CD4-positive, alpha-beta T cell treated with Interferon alpha-2 for 1 hour (primary cell): Measurements from ENCODE around the gene ACTR6.
"Not testable (repeated sequence)": the region's sequence is repeated elsewhere in the genome, so short reads cannot be mapped to it uniquely, and the experiment has no call there.

Source experiments
- DNase-seq, 2 donors: peaks; one replicate each; pipeline ENCODE4 v3.0.0-alpha.2; 2020 to 2022

The ACTR6 gene

DNA sequence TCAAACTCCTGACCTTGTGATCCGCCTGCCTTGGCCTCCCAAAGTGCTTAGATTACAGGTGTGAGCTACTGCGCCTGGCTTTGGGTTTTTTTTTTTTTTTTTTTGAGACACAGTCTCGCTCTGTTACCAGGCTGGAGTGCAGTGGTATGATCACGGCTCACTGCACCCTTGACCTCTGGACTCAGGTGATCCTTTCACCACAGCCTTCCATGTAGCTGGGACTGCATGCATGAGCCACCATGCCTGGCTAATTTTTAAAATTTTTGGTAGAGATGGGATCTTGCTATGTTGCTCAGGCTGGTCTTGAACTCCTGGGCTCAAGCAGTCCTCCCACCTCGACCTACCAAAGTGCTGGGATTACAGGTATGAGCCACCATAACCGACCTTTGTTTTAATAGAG lies 21.6 kb downstream of the ACTR6 start:
- not testable (repeated sequence) for DNase-seq

DNA sequence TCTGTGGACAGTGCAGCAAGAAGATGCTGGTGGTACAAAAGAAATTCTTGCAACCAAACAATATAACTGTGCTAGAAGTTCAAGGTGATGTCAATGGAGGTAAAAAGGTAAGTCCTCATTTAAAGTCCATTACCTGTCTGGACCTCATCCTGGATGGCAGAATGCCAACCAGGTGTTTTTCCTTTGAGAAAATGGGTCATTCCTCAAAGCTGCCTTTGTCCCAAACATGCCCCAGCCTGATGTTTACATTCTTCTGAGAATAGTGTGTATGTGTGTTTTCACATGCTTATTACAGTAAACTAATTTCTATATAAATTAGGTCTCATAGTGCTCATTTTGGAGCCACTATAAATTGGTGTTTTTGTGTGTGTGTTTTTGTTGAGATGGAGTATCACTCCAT lies 24.9 kb downstream of the ACTR6 start:
- no peak for DNase-seq

DNA sequence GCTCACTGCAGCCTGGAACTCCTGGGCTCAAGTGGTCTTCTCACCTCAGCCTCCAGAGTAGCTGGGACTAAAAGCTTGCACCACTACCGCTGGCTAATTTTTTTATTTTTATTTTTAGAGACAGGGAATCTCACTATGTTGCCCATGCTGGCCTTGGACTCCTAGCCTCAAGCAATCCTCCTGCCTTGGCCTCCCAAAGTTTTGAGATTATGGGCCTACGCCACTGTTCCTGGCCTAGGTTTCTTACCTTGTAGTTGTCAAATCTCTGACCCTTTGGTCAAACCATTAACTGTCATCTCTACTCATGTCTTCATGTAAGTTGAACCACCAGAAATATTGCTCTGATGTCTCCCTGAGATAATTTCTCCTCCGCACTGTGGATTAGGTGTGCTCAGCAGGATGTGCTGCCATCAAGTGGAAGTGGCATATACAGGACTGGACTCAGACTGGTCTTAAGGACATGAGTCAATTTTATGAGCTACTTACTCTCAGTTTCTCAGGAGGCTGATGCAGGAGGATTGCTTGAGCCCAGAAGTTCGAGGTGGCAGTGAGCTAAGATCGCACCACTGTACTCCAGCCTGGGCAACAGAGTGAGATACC lies 28.5 kb downstream of the ACTR6 start:
- DNase-seq, result peak in 1 of 2 donors; percentile 3

DNA sequence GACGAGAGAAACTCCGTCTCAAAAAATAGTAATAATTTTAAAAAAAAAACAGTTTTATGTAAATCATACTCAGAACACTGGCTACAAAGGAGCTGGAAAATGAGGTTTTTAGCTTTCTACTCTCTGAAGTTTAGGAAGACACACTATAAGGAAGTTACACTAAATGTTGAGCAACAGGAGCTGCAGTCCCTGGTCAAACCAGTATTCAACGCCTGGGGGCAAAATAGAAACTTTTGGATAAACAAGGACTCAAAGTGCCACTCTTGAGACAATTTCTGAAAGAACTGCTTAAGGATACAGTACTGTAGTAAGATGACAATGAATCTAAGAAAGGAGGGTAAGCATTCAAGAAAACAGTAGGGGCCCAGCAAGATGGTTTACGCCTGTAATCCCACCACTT lies 29.3 kb downstream of the ACTR6 start:
- no peak for DNase-seq

DNA sequence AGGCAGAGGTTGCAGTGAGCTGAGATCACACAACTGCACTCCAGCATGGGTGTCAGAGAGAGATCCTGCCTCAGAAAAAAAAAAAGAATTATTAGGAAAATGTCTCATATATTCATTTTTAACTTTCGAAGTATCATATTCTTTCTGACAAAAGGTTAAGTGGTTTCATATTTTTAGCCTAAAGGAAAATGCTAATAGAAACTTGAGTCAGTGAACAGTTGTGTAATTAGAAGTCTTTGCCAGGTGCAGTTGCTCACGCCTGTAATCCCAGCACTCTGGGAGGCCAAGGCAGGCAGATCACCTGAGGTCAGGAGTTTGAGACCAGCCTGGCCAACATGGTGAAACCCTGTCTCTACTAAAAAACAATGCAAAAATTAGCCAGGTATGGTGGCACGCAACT lies 31.3 kb downstream of the ACTR6 start:
- DNase-seq, result not testable (repeated sequence)

DNA sequence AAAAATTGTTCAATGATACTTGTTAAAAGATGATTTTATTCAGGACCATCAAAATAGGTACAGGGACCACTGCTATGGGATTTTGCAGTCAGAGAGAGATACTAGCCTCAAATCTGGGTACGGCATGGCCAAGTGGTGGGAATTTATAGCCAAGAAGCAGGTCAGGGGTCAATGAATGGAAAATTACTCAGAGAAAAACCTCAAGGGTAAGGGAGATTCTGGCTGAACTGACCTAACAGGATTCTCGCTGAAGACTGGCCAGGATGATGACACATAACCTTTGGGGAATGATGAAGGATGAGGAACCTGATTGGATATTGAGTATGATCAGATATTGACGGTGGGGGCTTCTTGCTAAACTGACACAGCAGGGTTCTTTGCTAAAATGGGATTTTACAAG lies 33.6 kb downstream of the ACTR6 start:
- DNase-seq, result no peak

DNA sequence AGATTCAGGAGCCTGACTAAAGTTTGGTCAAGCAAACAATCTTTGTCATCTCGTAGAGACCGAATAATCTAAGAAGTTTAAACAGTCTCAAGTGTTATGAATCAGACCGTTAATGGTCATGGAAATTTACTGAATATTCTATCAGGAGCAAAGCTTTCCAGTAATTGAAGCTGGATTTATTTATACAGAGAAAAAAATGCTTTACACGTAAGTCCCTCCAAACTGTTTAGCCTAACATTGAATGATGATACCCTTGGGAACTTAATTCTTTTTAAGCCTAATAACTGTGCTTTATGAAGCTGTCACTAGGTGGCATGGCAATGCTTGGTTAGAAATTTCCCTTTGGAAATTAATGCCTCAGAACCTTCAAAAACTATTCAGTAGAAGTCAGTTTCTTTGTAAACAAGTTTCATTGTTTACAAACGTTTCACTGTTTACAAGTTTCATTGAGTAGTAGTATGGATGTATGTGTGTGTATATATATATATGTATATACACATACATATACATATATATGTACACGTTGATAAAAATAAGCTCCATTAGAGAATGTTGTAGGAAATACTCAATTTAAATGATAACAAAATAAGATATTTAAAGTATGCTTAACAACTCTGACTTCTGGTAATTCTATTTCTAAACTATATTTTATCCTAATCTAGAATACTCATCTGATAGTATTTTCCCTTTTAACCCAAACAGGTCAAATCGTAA lies 34.1 kb downstream of the ACTR6 start:
- peak in 1 of 2 donors; percentile 39 for DNase-seq

DNA sequence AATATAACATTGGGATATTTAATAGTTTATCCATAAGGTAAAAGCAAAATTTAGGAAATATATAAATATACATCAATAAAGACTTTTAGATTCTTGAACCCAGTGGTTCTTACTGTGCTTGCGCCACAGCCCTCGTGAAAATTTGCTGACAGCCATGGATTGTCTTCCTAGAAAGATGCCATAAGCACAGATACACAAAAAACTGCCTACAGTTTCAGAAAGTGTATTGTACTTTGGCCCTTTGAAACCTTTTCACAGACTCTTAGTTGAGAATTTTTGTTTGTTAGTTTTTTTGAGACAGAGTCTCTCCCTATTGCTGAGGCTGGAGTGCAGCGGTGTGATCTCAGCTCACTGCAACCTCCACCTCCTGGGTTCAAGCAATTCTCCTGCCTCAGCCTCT lies 38.2 kb downstream of the ACTR6 start:
- no peak for DNase-seq

DNA sequence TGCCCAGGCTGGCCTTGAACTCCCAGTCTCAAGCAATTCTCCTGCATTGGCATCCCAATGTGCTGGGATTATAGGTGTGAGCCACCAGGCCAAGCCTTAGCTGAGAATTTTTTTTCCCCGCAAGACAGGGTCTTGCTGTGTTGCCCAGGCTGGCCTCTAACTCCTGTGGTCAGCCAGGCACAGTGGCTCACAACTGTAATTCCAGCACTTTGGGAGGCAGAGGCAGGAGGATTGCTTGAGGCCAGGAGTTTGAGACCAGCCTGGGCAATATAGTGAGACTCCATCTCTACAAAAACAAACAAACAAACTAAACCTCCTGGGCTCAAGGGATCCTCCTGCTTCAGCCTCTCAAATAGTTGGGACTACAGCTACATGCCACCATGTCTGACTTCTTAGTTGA lies 39.0 kb downstream of the ACTR6 start:
- no peak for DNase-seq

DNA sequence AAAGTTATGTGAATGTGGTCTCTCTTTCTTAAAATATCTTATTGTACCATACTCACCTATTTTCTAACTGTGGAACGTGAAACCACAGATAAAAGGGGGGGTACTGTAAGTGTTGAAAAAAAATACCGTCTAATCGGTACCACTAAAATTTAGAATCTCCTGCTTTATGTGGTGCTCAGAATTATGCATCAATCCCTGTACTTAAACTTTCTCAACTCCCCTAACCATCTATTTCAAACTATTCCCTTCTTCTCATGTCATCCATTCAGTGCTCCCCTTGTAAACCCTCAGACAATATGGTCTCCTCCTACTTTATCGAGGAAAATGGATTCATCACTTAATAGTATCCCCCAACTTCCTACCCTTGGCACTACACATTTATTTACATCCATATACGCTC lies 42.5 kb downstream of the ACTR6 start:
- no peak for DNase-seq

DNA sequence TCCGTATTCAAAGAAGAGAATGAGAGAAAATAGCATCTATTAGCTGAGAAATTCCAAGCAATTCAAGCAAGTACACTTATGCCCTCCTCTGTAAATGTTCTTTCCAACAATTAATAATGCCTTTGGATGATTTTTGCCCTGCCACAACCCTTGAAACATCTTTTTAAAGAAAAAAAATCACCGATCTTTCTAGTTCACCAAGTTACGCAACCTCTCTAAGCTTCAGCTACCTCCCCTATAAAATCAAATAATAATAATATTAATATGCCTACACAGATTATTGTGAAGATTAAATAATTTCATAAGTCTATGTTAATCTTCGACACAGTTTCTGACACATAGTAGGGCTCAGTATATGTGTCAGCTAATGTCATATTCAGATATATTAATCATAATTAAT lies 47.1 kb downstream of the ACTR6 start:
- DNase-seq, result no peak

DNA sequence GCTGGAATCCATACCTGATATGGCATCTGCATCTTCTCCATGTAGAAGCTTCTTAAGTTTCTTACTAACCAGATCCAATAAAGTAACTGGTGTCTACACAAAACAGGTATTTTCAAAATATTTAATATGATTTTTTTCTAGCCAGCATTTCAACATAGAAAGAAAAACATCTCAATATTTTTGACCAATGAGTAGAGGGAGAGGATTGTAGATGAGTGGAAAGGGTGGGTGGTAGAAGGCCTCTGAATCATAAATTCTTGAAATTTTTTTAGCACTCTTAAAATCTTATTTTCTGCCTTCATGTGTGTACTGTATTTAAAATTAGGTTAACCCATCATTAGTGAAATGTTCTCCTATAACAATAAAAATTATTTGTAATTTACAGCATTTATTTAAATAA lies 48.3 kb downstream of the ACTR6 start:
- no peak for DNase-seq

DNA sequence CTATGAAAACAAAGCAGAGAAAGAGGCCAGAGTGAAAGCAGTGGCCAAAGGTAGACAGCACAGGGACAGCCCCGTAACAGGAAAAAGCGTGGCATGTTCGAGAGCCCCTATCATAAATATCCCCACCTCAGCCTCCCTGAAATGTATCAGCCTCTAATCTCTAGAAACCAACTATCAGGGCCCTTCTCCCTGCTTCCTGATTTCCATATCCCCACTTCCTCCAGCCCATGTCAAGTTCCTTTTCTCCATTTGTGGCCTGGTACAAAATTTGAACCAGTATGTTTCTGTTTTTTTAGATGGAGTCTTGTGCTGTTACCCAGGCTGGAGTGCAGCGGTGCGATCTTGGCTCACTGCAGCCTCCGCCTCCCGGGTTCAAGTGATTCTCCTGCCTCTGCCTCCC lies 49.3 kb downstream of the ACTR6 start:
- DNase-seq, result no peak

DNA sequence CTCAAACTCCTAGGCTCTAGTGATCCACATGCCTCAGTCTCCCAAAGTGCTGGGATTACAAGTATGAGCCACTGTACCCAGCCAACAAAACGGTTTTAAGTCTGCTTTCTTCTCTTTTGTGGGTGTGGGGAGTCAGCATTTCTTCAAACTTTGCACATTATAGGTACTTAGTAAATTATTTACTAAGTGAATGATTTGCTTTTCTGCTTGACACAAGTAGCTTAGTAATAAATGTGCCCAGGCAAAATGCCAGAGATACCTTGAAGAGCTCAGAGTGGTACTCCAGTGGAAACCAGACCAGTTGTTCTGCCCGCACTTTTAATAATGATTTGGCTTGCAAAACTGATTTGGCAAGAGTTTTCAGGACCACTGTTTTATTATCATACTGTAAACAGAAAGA lies 51.3 kb downstream of the ACTR6 start:
- DNase-seq, result no peak

DNA sequence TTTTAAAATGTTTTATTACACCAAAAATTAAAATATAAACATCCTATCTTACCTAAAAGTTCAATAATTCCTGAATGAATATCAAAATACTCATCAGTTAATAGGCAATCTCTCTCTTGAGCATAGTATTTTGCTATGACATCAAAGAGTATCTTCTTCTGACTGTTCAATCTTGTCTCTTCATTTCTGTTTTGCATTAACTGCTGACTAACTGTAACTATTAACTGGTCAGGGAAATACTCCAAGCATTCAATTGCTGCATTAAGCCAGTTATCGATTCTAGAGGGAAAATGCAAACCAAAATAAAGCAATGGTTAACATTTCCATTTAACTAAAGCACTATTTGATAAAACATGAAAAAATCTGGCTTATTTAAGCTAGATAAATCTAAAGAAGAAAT lies 52.8 kb downstream of the ACTR6 start:
- no peak for DNase-seq

DNA sequence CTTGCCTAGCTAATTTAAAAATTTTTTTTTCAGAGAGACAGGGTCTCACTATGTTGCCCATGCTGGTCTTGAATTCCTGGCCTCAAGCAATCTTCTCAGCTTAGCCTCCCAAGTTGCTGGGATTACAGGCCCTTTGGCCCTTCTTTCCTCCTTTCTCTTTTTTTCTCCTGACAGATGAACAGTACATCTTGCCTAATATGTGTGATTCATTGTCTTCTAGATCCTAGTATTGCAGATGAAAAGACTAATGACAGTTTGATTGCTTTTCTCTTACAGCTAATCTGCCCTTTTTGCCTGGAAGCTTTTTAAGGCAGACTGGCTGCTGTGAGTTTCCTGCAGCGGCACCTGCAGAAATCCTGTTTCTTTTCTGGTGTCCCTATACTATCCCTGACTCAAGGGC lies 54.3 kb downstream of the ACTR6 start:
- no peak for DNase-seq

DNA sequence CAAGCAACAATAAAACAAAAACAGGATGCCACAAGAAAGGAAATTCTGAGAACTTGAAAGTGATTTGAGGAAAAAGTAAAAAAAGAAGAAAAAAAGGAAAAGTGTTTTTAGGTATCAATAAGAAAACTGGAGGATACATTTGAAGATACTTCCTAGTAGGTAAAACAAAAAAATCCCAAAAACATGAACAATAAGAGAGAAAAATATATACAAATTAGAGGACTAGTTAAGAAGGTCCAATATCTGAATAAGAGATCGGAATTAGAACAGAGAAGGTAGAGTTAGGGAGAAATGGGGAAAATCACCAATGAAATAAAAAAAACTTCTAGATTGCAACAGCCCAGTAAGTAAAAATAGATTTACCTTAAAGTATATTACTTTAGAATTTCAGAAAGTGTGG lies 57.5 kb downstream of the ACTR6 start:
- DNase-seq, result no peak

DNA sequence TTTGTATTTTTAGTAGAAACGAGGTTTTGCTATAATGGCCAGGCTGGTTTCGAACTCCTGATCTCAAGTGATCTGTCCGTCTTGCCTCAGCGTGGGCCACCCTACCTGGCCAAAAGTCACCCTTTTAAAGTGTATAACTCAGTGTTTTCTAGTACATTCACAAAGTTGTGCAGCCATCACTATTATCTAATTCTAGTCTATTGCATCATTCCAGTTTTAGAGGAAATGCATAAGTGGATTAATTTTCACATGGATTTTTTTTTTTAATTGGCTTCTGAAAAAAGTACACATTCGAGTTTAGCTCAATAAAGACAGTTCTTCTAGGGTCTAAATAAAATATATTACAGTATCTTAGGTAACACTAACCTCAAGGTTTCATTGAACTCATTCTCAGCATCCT lies 62.5 kb downstream of the ACTR6 start:
- DNase-seq, result no peak

DNA sequence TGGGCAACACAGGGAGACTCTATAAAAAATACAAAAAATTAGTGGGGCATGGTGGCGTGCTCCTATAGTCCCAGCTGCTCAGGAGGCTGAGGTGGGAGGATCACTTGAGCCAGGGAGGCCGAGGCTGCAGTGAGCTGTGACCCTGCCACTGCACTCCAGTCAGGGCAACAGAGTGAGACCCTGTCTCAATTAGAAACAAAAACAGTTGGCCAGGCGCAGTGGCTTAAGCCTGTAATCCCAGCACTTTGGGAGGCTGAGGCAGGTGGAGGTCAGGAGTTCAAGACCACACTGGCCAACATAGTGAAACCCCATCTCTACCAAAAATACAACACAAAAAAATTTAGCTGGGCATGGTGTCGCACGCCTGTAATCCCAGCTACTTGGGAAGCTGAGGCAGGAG lies 64.5 kb downstream of the ACTR6 start:
- DNase-seq, result not testable (repeated sequence)

DNA sequence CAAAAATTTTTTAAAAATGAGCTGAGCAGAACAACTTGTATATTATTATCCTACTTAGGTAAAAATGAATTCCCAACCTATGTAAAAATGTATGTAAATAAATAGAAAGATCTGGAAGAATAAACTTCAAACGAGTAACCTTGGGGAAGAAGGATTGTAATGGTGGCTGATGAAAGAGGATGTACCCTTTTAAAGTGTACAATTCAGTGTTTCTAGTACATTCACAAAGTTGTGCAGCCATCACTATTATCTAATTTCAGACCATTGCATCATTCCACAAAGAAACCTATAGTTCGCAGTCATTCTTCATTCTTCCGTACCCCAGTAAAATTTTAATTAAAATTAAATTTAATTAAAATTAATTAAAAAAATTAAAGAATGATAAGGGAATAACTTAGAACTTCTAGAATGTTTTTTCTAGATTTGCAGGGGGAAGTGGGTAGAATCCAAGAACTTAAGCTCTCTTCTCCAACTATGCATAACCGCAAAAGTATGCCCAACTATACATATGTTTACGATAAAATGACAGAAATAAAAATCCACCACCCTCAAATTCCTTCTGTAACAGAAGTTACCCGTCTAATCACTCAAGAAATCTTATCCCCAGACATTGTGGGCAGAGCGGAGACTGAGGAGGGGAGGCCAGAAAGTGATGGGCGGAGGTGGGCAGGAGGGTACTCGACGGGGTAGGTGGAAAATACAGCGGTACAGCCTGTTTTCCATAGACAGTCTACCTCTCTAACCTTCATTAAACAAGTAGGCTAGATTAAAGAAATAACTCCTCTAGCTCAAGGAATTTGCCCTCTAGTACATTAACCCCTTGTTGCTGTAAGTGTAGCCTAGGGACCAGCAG lies 65.3 kb downstream of the ACTR6 start:
- DNase-seq, result peak in 1 of 2 donors; percentile 3

DNA sequence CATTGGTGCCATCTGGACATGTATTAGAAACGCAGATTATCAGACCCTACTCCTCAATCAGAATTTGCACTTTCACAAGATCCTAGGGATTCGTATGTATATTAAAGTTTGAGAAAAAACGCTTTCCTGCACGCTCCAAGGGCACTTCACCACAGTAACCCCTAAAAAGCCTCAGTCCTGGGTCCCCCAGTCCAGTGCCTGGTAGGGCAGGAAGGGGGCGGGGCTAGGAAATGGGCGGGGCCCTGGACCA lies 65.9 kb downstream of the ACTR6 start:
- DNase-seq, result peak in 1 of 2 donors; percentile 93

DNA sequence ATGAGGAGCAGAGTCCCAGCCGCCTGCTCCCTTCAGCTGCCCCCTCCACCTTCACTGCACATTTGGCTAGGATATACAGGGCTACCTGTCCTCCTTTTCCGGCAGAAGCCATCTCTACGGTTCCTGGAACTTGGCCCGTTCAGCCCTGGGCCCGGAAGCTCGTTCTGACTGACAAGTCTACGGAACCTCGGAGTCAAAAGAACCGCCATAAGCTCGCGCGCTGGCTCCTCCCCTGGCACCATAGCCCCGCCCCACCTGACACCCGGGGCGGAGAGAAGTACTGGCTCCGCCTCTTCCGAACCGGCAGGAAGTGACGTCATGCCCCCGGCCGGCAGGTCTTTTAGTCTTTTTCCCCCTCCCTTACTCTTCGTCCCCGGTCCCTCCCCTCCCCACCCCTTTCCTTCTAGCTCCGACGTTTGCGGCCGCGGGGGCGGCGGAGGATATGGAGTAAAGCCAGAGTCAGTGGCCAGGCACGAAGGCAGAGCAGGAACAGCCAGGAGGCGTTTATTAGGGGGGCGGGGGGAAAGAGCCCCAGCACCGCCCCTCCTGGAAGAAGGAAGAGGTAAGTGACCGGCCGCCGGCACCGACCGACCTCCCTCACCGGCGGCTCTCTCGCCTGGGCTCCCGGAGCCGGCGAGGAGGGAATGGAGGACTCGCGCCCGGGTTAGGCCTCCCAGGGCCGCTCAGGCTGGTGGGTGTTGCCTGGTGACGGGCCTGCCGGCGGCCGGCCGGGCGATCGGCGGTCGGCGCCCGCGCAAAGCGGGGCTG lies 66.4 kb downstream of the ACTR6 start, which contains the start of the genes DEPDC4 and SCYL2:
TSS of gene DEPDC4 (minus strand) at position 245 of the 768 bp plus-strand sequence. CDS start at position 242, 3 bp downstream.
TSS of gene SCYL2 (plus strand) at position 343 of the 768 bp plus-strand sequence. CDS start 15,794 bp downstream, outside the sequence.
- DNase-seq, result peak; percentile 92 to 95

DNA sequence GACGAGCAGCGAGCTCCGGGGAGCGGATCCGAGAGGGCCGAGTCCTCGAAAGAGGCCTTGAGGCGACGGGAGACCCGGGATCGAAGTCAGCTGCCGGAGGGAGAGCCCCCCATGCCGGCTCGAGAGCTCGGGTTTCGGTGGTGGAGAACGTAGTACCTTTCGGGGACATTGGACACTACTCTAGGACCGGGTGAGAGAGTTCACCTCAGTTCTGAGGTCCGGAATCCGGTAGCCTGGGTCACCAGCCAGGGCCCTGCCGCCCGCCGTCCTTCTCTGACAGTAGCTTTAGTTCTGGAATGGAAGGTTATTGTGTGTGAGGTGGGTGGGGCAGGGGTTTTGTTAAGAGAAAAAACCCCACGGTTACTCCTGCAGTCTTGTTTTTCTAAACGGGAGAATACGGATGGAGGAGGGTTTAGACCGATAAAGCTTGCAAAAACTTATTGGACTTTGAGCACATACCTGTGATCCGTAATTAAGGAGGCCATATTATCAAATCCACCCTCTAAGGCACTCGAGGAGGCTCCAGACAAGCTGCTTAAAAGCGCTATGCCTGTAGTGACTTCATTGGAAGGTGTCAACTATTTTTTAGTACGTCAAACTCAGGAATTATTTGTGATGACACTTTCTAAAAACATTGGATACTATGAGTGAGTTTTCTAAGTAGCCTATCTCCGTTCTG lies 67.1 kb downstream of the ACTR6 start:
- DNase-seq, result peak in 1 of 2 donors; percentile 44
